HT-29 (cell line): ENCODE data around the gene FGFRL1. TPM values are rescaled to one million over a fixed set of nuclear protein-coding genes. Genes with fewer than 3 reads are reported as not detected.

Experiments used
- DNase-seq: peaks from one replicate; pipeline ENCODE4 v3.0.0-alpha.2; 2015; ENCODE audit warnings: low spot score
- total RNA-seq: library from RNA; depleted of rRNA; stranded (reverse); fragments of >200 nt; shearing (Covaris generic); gene quantifications from 2 replicates; pipeline ENCODE4 v1.2.3, GENCODE V29; 2014; rRNA removed

The FGFRL1 gene
- total RNA-seq, 1 experiment from 2014 or later = 76.9 TPM

- DNase-seq = peak; percentile 77
Measured at GRCh38 chr4:1072830-1073446, 61.5 kb downstream of the FGFRL1 start.

GRCh38 chr4:1074077-1074476, 62.7 kb downstream of the FGFRL1 start:
- DNase-seq = no peak

GRCh38 chr4:1075225-1075624, 63.8 kb downstream of the FGFRL1 start:
- DNase-seq = no peak

GRCh38 chr4:1075809-1076699, 64.6 kb downstream of the FGFRL1 start:
- peak; percentile 12 for DNase-seq

Other genes with a start within 250 kb of the FGFRL1 start
- gene CPLX1, start 185.5 kb upstream of the FGFRL1 start, total RNA-seq = 0.28 and 0.73 TPM in 2 replicates
- 278 and 308 TPM in 2 replicates for gene GAK, start 79.3 kb upstream of the FGFRL1 start, total RNA-seq
- 13.7 and 33.0 TPM in 2 replicates for gene TMEM175, start 79.2 kb upstream of the FGFRL1 start, total RNA-seq
- gene DGKQ, start 38.1 kb upstream of the FGFRL1 start, total RNA-seq = 46.7 and 50.5 TPM in 2 replicates
- gene IDUA, start 24.6 kb upstream of the FGFRL1 start, total RNA-seq = 39.7 and 53.5 TPM in 2 replicates
- gene SLC26A1, start 18.2 kb upstream of the FGFRL1 start, total RNA-seq = 5.8 and 6.2 TPM in 2 replicates
- gene RNF212, start 101.9 kb downstream of the FGFRL1 start, total RNA-seq = not detected in 2 replicates
- 1.2 and 2.9 TPM in 2 replicates for gene SPON2, start 161.0 kb downstream of the FGFRL1 start, total RNA-seq
- gene CTBP1, start 237.5 kb downstream of the FGFRL1 start, total RNA-seq = 631 and 665 TPM in 2 replicates